ENCODE measurements around the gene MAML2. TPM values are rescaled to one million over a fixed set of nuclear protein-coding genes. Genes with fewer than 3 reads are reported as not detected.

Gene MAML2
- total and polyA plus RNA-seq, 2 of the 8 experiments (the other 6 are each of a cell fraction or from before 2014, with no cell fraction given) = 3.8 to 6.6 TPM

GRCh38 chr11:96318399-96318798, 24.6 kb downstream of the MAML2 start (continued):
- TF ChIP-seq SP4 (IDR thresholded peaks at IDR 0.05; ENCODE audit: low read length) (no peak), CTCF (IDR thresholded peaks at IDR 0.05; ENCODE audit: control extremely low read depth in 1 of 3, insufficient read depth in 1 of 3, low read depth in 1 of 3, low read length in 3 of 3) (no peak), BCL11A (IDR thresholded peaks at IDR 0.05; ENCODE audit: low read depth in 2 of 2, low read length in 2 of 2) (no peak), SUZ12 (IDR thresholded peaks at IDR 0.05; ENCODE audit: low read length) (no peak), CHD1 (IDR thresholded peaks at IDR 0.05; ENCODE audit: low read depth, low read length) (no peak)
